ENCODE results near the gene CD300A. TPM values are rescaled to one million over a fixed set of nuclear protein-coding genes. Genes with fewer than 3 reads are reported as not detected.

The CD300A gene
- not detected in 2 replicates for polyA plus RNA-seq (2011; rRNA removed)
- not detected in 2 replicates for polyA minus RNA-seq (2011; rRNA and poly(A)+ RNA removed)

DNA sequence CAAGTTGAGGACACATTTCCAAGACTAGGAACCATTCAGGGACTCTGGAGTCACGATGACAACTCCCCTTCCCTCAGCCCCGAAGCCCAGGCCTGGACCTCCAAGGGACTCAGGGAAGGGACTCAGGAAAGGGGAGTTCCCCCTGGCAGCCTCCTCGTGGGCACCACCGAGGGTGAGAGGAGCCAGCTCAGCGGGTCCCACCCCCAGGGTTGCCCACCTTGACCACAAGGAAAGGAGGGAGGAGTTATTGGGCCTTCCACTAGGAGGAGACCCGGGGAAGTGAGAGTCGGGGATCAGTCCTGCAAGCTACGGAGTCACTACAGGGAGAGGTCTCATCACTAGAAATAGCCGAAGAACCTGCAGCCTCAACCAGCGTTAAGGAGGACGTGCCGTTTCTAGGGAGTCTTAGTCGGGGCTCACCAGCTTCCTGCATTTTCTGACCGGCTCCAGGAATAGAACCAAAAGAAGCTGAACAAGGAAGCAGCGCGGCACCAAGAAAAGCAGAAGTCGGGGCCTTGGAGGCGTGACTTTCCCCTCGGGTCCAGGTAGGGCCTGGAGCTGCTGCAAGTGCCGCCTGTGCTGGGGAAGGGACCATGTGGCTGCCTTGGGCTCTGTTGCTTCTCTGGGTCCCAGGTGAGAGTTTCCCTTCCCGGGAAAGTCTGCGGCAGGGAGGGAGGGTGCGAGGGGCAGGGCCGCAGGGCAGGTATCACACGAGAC is at the start of gene CD300A:
Gene CD300A (plus strand): TSS at position 524 of the 717 bp plus-strand sequence. CDS start 70 bp downstream, at position 594.
- POLR2A ChIA-PET, result no interaction called here

DNA sequence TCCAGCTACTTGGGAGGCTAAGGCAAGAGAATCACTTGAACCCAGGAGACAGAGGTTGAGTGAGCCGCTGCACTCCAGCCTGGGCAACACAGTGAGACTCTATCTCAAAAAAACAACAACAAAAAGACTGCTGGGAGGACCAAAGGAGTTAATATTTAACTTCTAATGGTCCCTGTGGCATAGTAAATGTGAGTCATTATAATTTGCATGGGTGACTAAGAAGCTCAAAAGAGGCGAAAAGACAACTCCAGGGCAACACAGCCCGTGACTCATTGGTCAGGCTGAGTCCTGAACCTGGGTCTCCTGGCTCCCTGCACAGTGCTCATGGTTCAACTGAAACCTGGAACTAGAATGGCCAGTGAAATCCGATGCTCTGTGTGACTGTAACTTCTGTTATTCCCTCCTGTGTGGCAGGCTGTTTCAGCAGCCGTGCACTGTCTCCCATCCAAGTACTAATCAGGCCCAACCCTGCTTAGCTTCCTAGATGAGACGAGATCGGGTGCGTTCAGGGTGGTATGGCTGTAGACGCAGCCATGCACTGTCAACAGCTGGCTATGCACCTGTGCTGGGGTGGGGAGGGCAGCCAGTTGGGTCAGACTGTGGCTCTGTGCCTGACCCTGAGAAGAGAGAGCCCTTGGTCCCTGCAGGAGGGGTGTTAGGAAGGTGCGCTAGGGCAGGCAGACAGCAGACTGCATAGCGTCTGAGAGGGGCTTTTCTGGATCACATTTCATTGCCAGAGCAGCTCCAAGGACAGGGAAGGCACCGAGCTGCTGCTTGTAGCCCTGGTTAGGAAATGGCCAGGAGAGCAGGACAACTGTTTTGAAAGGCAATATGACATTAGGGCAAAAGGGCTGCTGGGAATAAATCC is 49.0 kb upstream of the CD300A start:
- POLR2A ChIA-PET, result interaction anchor here (0.6 kb wide), 1 partner anchor 28 kb away, joined by 3 read pairs; no protein-coding TSS in a partner anchor
- DNase-seq (ENCODE audit: low read depth, low spot score), result no peak
- Histone ChIP-seq H3K27me3 (ENCODE audit: control insufficient read depth, insufficient read depth, low read length) (no peaks in the 10 kb centered on the region), H3K27ac (ENCODE audit: low read depth, low read length) (no peak overlapping the region), H3K4me3 (ENCODE audit: low read depth, low read length) (no peak overlapping the region), H3K9me3 (ENCODE audit: control insufficient read depth, insufficient read depth, low read length) (peaks cover 23% of the 10 kb centered on the region)
- CTCF ChIA-PET, result interaction anchor here (0.9 kb wide), 1 partner anchor 40 kb away, joined by 5 read pairs; no protein-coding TSS in a partner anchor
- TF ChIP-seq, protein P1, sequence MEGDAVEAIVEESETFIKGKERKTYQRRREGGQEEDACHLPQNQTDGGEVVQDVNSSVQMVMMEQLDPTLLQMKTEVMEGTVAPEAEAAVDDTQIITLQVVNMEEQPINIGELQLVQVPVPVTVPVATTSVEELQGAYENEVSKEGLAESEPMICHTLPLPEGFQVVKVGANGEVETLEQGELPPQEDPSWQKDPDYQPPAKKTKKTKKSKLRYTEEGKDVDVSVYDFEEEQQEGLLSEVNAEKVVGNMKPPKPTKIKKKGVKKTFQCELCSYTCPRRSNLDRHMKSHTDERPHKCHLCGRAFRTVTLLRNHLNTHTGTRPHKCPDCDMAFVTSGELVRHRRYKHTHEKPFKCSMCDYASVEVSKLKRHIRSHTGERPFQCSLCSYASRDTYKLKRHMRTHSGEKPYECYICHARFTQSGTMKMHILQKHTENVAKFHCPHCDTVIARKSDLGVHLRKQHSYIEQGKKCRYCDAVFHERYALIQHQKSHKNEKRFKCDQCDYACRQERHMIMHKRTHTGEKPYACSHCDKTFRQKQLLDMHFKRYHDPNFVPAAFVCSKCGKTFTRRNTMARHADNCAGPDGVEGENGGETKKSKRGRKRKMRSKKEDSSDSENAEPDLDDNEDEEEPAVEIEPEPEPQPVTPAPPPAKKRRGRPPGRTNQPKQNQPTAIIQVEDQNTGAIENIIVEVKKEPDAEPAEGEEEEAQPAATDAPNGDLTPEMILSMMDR (IDR thresholded peaks at IDR 0.05; ENCODE audit: low read depth, low read length), result no peak

More for the DNA sequence above, at the start of gene CD300A:
- Histone ChIP-seq H3K27ac (ENCODE audit: low read depth, low read length) (no peak within 1 kb of the TSS), H3K27me3 (ENCODE audit: control insufficient read depth, insufficient read depth, low read length) (peaks cover 3% of the 10 kb centered on the region), H3K9me3 (ENCODE audit: control insufficient read depth, insufficient read depth, low read length) (no peaks in the 10 kb centered on the region; the same call in 1 of the 2 replicates), H3K4me3 (ENCODE audit: low read depth, low read length) (no peak within 1 kb of the TSS)
- CTCF ChIA-PET, result interaction anchor here (0.6 kb wide), 1 partner anchor 232 kb away, joined by 4 read pairs; no protein-coding TSS in a partner anchor
- no peak for DNase-seq (ENCODE audit: low read depth, low spot score)
- TF ChIP-seq, protein P1 (IDR thresholded peaks at IDR 0.05; ENCODE audit: low read depth, low read length), result no peak

GRCh38 chr17:74419928-74420411 is 46.5 kb upstream of the CD300A start:
- TF ChIP-seq, protein P1 (IDR thresholded peaks at IDR 0.05; ENCODE audit: low read depth, low read length), result no peak
- CTCF ChIA-PET, result no interaction called here
- DNase-seq (ENCODE audit: low read depth, low spot score), result no peak
- peaks cover 15% of the 10 kb centered on the region for H3K9me3 ChIP-seq (ENCODE audit: control insufficient read depth, insufficient read depth, low read length)
- H3K27me3 ChIP-seq (ENCODE audit: control insufficient read depth, insufficient read depth, low read length), result no peaks in the 10 kb centered on the region
- POLR2A ChIA-PET, result no interaction called here
- H3K27ac ChIP-seq (ENCODE audit: low read depth, low read length), result no peak overlapping the region
- H3K4me3 ChIP-seq (ENCODE audit: low read depth, low read length), result no peak overlapping the region

GRCh38 chr17:74424117-74424516 is 42.3 kb upstream of the CD300A start:
- Histone ChIP-seq H3K27ac (ENCODE audit: low read depth, low read length) (no peak overlapping the region), H3K27me3 (ENCODE audit: control insufficient read depth, insufficient read depth, low read length) (no peaks in the 10 kb centered on the region), H3K4me3 (ENCODE audit: low read depth, low read length) (no peak overlapping the region), H3K9me3 (ENCODE audit: control insufficient read depth, insufficient read depth, low read length) (peaks cover 3% of the 10 kb centered on the region)
- DNase-seq (ENCODE audit: low read depth, low spot score), result no peak
- TF ChIP-seq, protein P1 (IDR thresholded peaks at IDR 0.05; ENCODE audit: low read depth, low read length), result no peak
- POLR2A ChIA-PET, result no interaction called here
- CTCF ChIA-PET, result interaction anchor here (1.4 kb wide), 1 partner anchor 56 kb away, joined by 3 read pairs; no protein-coding TSS in a partner anchor
